GM21786 (cell line): ENCODE measurements around the gene SEMA5B.

Experiments
- ATAC-seq: cut with Tn5 transposase; IDR thresholded peaks from one replicate; pipeline ENCODE4 v1.9.1; 2021; ENCODE audit not compliant: unreplicated experiment

SEMA5B gene

DNA sequence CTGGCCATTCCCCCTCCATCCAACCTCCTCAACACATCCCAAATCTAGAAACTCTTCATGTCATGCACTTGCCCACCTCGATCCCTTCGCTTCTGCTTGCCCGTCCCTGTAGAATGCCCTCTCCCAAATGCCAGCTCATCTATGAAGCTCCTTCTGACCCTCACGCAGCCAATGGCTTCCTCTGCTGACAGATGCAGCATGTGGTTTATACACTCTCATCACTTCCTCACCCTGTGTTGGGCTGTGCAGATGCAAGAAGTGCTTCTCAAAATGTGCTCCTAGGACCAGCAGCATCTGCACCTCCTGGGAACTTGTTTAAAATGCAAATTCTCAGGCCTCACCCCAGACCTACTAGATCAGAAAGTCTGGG, 51.7 kb downstream of the SEMA5B start:
- peak; percentile 49 for ATAC-seq

DNA sequence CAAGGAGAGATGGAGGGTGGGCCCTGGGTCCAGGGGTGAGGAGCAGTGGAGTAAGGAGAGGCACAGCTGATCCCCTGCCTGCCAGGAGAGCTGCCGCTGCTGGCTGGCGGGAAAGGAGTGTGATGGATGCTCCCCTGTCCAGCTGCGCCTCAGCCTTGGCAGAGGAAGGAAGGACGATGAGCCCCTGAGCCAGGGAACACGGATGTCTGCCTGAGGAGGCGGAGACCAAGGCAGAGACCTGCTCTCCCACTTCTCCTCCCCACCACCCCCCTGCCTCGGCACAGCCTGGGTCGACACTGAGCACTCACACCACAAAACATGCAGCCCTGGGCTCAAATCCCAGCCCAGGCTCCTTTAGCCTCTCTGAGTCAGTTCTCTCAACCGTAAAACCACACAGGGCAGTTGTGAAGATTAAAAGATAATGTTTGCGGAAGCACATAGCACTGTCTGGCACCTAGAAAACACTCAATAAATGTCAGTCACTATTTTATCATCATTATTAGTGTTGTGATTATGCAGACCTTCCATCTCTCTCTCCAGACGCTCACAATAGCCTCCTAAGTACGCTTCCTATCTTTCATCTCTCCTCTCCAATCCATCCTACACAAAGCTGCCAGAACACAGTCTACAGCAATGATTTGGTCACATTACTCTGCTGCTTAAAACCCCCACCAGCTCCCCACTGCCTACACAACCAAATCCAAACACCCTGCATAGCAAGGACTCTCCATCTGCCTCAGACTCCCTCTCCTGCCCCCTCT, 52.2 kb downstream of the SEMA5B start:
- peak; percentile 56 for ATAC-seq

DNA sequence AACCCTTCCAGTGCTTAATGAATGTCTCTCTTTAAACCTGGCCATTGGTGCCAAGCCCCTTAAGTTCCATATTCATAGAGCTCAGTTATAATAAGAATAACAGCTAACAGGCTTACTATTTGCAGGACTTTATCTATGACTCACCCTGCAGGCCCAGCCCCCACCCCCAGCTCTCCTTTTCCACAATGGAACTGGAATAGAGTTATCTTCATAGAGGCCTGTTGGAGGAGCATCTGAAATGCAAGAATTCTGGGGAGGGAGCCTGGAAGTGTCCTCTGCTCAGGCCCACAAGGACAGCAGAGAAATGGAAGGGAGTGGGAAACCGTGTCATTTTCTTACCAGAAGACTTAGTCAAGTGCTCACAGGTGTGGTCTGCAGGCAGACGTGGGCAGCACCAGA, 52.8 kb downstream of the SEMA5B start:
- no peak for ATAC-seq

DNA sequence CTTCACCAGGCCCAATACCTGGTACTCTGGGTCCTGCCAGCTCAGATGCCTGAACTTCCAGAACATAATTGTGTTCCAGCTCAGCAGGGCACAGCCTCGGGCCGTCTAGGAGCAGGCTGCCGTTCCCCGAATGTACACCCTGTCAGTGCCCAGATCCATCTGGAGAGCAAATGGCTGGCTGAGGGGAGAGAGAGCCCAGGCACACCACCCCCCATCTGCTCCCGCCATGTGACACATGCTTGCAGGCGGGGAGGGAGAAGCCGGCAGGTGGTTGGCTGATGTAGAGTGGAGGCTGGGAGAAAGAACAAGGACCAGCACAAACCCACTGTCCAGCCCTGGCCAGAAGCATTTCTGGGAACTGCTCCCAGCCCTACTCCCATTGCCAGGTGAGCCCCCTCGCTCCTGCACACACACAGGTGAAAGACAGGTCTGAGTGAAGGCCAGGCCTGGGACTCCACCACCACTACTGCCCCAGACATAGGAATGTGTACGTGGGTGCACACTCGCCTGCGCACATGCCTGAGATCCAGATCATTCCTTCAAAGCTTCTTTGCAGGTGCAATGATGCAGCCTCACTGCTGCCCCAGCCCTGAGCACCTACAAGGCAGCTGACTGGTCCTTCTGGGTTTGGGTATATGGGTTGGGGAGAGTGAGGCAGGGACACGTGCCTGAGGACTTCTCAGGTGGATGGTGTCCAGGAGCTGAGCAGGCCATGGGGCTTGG, 53.5 kb downstream of the SEMA5B start:
- no peak for ATAC-seq

DNA sequence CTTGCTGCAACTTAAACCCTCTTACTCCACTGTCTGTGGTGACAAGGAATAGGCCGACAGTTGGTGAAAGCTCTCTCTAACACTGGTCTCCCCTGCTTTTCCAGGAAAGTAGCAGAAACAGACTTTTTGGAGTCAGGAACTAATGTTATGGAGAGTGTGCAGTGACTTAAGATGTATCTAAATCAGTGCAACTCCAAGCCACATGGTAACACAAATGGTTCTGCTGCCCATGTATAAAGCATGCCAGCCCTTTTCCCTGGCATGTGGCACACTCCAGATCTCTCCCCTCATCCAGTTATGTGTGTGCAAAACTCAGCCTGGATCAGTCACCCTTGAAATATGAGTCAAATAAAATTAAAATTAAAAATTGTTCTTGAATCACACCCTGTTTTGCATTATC, 55.4 kb downstream of the SEMA5B start:
- no peak for ATAC-seq

DNA sequence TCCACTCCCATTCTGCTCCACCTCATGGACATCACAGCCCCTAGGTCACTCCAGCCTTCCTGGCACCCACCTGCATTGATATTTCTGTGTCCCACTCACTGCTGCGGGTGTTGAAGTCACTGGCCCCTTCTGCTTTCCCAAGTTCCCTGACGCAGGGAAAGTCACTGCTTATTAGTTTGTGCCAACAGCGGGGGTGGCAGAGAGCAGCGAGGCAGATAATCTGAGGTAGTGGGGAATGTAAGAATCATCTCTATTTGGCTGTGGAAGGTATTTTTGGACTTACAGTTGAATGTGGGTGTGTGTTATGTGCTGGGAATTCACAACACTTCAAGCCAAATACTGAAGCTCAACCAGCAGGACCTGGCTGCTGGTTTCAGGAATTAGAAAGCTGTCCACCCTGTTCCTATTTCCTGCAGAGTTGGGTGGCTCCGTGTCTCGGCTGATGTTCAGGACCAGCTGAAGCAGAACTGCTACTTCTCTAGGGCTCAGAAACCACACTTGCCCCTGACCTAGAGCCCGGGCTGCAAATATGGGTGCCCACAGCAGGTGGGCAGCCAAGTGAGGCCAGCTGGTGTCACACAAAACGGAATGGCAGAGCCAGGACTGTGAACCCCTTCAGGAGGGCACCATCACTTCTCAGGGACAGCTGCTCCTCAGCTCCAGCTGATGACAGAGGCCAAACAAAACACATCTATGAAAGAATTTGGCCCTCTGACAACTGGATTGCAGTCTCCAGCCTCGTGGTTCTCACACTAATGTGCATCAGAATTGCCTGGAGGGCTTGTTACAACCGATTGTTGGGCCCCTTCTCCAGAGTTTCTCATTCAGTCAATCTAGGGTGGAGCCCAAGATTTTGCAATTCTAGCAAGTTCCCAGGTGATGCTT, 57.7 kb downstream of the SEMA5B start:
- no peak for ATAC-seq

DNA sequence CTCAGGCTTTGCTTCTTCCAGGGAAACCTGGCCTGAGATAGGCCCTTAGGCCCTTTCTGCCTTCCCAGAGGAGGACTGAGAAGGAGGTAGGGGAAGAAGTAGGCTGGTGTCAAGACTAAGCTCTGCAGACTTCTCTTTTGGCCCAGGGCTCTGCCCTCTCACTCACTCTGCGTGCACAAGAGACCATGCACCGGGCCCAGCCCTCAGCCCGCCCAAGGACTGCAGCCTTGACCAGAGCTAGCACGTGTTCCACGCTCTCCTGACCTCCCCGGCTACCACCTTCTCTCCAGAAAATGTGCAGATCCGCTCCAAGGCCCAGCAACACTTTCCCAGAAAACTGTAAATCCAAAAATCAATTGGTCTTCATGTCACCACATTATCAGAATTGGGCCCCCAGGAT, 59.8 kb downstream of the SEMA5B start:
- ATAC-seq: no peak

DNA sequence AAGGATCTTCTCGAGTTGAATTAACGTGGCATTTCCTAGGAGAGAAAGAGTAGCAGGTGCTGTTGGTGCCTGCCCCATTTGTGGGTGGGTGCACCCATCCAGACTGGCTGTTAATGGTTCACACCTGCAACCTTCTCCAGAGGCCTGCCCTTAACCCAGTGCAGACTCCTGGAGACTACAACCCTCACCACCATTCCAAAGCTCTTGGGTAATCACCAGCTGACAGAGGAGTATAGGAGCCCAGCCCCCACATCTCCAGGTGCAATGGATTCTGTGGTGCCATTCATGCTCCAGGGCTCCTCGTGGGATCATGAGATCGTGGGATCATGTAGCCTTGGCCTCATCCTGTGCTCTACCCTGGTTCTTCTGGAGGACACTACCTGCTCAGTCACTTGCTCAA, 60.2 kb downstream of the SEMA5B start:
- no peak for ATAC-seq

DNA sequence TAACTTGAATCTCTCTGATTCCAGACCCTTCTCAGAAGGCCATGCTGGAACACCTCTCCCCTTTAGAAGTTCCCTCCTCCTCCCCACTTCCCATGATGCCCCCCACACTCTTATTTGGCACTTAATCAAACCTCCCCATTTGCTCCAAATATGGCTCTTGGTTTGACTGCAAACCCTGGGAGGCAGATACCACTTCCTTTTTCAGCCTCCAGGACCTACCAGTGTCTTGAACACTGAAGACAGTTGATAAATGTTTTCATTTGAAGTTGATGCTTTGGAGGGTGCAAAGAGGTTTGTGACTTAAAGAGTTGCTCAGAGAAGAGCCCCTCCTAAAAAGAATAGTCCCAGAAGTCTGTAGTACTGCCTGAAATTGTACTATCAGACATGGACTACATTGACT, 61.5 kb downstream of the SEMA5B start:
- ATAC-seq: no peak

DNA sequence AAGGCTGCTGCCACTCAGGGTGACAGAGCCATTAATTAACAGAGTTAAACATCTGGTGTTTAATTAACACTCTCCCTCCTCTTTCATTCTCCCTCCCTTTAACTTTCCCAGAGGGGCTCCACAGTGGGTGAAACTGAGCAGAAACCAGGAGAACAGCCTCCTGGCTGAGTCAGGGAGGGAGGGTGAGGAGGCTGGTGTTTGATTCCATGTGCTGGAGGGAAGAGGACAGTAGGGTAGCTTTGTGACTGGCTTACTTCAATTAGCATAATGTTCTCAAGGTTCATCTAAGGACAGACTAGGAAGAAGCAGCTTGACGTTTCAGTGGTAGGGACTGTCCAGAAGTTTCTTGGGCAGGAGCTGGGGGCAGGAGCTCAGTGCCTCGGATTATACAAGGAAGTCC, 62.8 kb downstream of the SEMA5B start:
- ATAC-seq: no peak

DNA sequence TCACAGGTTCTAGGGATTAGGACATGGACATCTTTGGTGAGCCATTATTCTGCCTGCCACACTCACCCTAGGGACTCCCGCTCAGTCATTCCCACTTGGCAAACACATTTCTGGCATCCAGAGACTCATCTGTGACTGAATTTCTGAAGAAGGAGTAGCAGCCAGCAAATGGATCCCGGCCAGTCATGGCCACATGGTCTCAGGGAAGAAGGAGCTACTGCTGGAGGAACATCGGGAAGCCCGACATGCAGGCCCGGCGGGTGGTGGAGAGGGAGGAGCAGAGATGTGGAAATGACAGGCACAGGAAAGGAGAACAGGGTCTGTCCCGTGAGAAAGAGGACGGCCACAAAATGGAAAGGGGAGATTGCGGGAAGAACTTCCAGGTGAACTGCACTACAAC, 65.4 kb downstream of the SEMA5B start:
- ATAC-seq: no peak

DNA sequence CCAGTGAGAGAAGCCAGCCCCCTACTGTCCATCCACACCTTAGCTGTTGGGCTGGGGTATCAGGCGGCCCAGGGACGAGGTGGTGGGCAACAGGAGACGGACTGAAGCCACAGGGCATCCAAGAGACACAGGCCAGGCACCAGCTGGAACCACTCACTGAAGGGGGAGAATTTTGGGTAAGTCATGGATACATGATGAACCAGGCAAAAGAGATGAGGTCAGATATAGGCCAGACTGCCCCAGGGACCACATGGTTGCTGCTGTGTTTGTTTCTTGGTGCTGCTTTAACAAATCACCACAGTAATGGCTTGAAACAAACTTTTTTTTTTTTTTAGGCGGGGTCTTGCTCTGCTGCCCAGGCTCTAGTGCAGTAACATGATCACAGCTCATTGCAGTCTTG, 66.4 kb downstream of the SEMA5B start:
- no peak for ATAC-seq

DNA sequence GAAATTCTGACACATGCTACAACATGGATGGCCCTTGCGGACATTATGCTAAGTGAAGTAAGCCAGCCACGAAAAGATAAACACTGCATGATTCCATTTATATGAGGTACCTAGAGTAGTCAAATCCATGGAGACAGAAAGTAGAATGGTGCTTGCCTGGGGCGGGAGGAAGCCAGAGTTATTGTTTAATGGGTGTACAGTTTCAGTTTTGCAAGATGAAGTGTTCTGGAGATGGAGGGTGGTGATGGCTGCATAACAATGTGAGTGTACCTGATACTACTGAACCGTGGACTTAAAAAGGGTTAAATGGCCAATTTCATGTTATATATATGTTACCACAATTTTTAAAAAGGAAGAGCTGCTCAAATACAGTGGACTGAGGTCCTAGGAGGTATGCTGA, 66.9 kb downstream of the SEMA5B start:
- no peak for ATAC-seq

DNA sequence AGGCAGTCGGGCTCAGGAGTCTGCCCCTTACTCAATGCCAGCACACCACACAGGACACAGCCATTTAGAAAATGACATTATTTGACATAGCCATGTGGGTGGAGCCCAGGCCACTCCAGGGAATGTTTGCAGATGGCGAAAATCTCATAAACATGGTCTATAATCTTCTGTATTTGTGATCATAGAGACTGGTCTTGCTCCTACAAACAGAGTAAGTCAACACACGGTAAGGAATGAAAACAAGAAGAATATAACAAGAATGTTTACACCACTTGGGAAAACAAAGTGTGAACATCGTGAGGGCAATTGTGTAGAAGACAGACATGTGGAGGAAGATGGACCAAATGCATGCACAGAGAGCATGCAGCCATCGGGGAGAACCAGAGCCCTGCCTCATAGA, 68.2 kb downstream of the SEMA5B start:
- no peak for ATAC-seq

DNA sequence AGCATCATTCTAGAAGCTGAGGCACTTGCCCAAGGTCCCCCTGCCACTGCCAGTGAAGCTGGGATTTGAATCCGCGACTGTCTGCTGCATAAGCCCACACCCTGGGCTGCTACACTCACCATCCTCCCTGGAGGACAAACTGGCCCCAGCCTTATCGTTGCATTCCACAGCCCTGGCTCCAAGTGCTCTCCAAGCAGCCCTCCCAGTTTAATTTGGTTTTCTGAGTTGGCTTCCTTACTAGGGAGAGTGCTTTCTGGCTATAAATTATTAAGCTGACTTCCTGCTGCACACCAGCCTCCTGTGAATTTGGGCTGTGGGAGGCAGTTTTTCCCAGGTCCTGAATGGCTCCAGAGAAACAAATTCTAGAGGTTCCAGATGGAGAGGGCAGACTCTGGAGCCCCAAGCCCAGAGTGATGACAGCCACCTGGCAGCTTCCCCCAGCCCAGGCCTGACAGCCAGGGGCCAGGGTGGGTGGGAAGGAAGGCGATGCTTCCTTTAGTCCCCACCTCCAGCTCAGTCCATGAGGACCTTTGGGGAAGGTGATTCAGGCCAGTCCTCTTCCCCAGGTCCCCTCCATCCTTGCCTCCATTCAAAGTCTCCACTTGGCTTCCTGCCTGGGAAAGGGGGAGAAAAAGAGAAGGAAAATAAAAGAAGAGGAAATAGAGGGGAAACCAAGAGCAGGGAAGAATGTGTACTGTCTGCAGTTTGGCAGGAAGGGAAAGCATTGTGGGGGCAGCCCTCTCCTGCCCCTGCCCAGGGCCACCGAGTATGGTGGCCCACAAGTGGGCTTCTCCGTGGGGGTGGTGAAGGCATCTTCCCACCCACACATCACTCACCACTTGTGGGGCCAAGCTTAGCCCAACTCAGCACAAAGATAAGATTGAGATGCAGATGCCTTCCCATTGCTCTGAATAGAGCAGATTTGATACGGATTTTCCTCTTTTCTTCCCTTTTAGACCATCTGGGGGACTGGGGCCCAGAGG, 69.6 kb downstream of the SEMA5B start:
- no peak for ATAC-seq

DNA sequence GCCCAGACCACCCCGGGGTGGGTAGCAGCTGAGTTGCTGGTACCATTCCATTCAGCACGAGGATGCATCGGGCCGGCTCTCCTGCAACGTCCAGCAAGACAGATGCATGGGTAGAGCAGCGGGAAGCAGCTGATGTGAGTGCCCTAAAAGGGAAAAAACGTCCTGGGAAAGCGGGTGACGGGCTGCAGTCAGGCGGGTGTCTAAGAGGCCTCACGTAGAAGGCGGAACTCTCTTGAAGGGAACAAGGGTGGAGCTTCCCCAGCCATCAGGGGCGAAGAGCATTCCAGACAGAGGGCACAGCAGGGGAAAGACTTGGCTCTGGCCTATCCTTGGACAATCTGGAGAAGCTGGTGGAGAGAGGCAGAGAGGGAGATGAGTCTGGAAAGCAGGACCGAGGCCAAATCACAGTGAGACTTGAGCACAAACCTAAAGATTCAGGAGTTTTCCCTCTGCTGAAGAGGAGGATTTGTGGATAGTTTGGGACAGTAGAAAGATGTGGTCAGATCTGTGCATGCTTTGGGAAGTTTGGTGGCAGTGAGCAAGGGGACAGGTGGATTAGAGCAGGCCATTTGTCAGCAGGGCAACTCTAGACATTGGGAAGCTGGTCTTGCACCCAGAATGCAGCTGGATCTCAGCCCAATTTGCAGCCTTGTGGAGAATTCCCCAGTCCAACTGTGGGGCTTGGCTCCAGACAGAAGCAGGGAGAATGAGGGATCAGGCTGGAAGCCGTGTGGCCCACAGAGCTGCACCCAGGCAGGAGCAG, 70.7 kb downstream of the SEMA5B start:
- ATAC-seq: no peak

DNA sequence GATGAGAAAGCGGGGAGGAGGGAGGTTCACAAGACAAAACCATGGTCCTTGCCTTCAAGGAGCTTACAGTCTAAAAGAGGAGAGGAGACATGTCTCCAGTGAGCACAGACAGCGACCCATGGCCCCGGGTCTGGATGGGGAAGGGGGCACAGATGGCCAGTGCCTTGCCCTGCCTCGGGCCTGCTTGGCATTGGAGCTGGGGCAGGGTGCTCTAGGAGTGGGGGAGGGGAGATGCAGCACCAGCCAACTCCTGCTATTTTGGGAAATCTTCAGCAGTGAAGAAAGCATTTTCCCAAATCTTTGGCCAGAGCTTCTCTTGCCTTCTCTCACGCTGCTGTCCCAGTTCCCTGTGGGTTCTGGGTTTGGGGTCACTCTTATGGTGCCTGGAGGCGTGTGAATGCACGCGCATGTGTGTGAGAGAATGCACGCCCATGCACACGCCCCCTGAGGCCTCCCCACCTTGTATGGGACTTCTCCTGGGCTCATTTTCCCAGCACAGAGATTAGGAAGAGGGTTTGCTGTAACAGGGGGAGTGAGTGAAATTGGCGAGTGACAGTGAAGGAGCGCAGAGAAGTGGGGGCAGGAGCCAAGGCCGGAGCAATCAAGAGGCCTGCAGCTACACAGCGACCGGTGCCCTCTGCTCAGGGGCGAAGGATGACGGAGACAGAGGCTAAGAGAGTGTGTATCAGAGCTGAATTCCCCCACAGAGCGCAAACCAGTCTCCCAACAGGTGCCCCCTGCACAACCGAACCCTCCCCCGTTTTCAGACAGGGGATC, 71.5 kb downstream of the SEMA5B start:
- no peak for ATAC-seq

DNA sequence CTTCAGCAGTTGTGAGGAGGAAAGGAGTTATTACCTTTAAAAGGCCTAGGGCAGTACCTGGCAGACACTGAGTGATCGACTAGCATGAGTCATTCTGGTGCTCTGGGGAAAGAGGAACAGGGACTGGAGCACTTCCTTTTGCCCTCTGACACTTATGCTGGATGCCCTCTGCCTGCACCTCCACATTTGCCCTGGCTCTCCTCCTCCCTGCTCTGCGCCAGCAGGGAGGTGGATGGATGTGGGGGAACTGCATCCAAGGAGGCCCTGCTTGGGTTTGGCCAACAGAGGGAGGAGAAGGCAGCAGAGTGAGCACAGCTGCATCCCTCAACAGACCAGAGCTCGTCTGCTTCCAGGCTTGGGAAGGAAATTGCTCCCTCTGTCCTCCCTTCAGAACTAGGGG, 75.0 kb downstream of the SEMA5B start:
- ATAC-seq: no peak

DNA sequence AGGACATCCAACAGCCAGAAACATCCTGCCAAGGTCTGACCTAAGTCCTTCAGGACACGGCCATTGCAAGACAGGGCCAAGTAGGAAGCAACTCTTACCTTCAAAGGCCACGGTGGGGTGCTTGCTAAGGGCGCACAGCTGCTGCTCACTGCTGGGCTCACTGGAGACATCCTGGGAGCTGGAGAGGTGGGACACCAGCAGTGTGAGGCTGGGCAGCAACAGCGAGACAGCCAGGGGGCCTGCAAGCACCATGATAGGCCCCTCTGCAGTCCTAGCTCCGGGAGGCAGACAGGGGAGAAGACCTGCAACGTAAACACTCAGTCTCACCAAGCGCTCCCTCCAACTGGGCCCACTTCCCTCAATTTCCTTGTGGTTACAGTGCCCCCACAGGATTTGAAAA, 79.2 kb downstream of the SEMA5B start:
- no peak for ATAC-seq
